Cardiac fibroblast (primary cell): ENCODE measurements around the gene PKHD1.

Experiments
- DNase-seq, 2 donors: peaks; one replicate each; pipeline versions ENCODE4 v3.0.0 to v3.0.0-alpha.2; 2010; ENCODE audit warnings: low read depth in 2 of 2
- H3K4me3 ChIP-seq, 2 donors: replicated peaks in 1 of 2; 1 replicate in 1 of 2; 2 replicates in 1 of 2; pipeline ENCODE4 v1.5.1; 2011; ENCODE audit warnings: low read depth in 2 of 2, low read length in 2 of 2, mild to moderate bottlenecking in 2 of 2, moderate library complexity in 1 of 2
- CTCF ChIP-seq: IDR thresholded peaks from one replicate; pipeline ENCODE4 v1.5.1; 2011; ENCODE audit warnings: low read depth, mild to moderate bottlenecking, low read length, inconsistent platforms

Gene PKHD1

DNA sequence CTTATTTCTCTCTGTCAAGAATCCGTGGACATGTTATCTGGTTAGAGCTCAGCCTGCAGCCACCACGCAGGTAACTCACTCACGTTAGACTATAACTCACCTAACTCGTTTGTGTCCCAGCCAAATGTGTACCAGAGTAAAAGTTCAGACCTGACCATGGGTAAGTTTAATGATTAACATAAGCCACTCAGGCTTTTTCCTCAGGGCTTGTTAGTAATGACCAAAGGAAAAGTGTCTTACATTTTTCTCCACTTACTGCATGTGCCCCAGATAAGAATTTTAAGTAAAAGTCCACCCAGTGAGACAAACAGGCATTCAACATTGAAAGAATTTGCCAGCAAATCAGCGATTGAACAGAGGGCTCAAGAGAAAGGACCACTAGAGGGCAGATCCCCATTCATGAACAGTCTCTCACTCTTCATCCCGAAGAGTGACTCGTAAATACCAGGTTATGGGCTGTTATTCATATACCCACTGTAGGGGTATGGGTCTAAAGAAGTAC is at the start of gene PKHD1:
PKHD1 (minus strand) TSS at position 116 of the 502 bp plus-strand sequence. CDS start 2,680 bp downstream, outside the sequence.
- DNase-seq, result peak in 1 of 2 donors; percentile 1
- TF ChIP-seq CTCF, result no peak

GRCh38 chr6:52136934-52137467 is 49.6 kb upstream of the PKHD1 start:
- DNase-seq, result no peak
- TF ChIP-seq CTCF, result no peak
- no peak overlapping the region for H3K4me3 ChIP-seq

More for the DNA sequence above, at the start of gene PKHD1:
- H3K4me3 ChIP-seq, result no peak within 1 kb of the TSS

DNA sequence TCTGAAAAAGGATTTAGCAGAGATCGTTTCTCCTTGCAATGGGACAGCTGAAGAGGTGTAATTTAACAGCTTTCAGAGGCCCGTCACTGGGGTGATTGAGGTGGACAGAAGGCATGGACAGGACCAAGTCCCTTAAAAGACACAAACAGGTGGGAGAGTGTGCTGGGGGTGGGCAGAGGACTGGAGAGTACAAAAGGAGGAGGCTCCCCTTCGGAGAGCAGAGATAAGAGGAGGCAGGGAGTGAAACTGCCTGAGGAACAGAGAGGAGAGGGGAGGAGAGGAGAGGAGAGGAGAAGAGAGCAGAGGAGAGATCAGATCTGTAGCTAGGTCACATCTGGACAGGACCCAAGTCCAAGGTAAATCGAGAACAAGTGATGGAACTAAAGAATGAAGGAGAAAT is 48.6 kb upstream of the PKHD1 start:
- no peak overlapping the region for H3K4me3 ChIP-seq
- DNase-seq, result no peak
- TF ChIP-seq CTCF, result no peak

DNA sequence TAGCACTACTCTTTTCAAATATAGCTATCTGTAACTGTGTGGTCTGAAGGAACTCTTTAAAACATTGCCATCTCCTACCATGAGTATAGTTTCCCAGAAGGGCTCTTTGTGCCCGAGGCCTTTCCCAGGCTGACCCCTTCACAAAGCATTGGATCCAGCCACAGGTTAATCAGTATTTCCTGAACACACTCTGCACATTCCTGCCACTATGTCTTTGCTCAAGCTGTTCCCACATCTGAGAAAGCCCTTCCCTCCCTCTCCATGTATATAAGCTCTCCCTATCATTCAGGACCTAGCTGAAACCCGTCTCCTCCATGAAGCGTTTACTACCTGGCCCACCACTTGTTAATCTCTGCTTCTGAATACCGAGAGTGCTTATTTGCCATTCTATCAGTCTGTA is 47.8 kb upstream of the PKHD1 start:
- no peak for DNase-seq
- H3K4me3 ChIP-seq, result no peak overlapping the region
- no peak for TF ChIP-seq CTCF

DNA sequence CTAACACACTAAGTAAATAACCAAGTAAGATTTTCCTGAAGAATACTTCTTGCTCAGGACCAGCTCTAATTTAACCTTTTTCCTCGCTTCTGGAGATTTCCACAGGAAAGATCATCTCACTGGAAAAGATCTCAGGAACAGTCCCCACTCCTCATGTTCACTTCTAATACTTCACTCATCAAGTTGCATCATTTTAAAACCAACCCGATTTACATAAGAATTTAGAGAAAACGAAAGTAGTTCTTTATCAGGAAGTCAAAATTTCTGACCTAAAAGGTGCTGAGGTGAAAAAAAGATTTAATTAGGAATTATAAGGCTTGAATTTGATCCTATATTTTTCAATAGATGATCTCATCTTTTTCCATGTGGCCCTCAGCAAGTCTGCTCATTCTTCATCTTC is 46.6 kb upstream of the PKHD1 start:
- TF ChIP-seq CTCF, result no peak
- H3K4me3 ChIP-seq, result no peak overlapping the region
- DNase-seq, result no peak

- no peak overlapping the region for H3K4me3 ChIP-seq
- no peak for DNase-seq
- TF ChIP-seq CTCF, result no peak
Measured at GRCh38 chr6:52133324-52133723, 45.9 kb upstream of the PKHD1 start.

DNA sequence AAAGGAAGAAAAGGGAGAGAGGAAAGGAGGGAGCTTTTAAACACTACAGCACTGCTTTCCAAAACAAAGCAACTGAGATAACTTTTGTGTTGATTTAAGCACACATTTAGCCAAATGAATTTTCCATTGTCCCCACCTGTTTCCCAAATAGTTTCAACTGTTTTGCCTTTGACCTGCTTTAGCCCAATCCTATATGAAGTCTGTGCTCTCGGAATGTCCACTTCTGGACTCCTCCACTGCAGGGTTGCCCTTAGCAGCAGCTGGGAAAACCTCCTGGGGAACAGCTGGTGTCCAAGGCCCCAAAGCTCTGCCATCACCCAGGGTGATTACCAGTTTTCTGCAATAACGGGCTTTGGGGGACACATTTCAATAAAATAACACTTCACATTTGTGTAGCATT is 44.9 kb upstream of the PKHD1 start:
- TF ChIP-seq CTCF, result no peak
- no peak overlapping the region for H3K4me3 ChIP-seq
- no peak for DNase-seq
